Caco-2 (cell line): ENCODE results near the gene SPIN1. TPM values are rescaled to one million over a fixed set of nuclear protein-coding genes. Genes with fewer than 3 reads are reported as not detected.

ENCODE experiments used
- BruUV-seq: library from RNA; stranded (reverse); fragments of 400-500 nt; replicated peaks from 2 replicates; lab custom pipeline; 2021; lab: Mats Ljungman, UMichigan
- CTCF ChIA-PET: fragments of 300-600 bp; sonication (Branson Sonifier 250); formaldehyde crosslinking; loops from one replicate; lab custom pipeline; 2022; ENCODE audit warnings: antibody characterized with exemption; lab: Charles Lee
- POLR2A ChIA-PET: fragments of 300-600 bp; sonication (Branson Sonifier 250); formaldehyde crosslinking; loops from one replicate; lab custom pipeline; 2022; ENCODE audit warnings: antibody characterized with exemption; lab: Charles Lee
- DNase-seq, 2 experiments: peaks; one replicate each; pipeline versions ENCODE4 v3.0.0 to v3.0.0-alpha.2; 2020 to 2022
- H3K27me3 ChIP-seq: replicated peaks from 2 replicates; pipeline ENCODE4 v1.6.0; 2011; ENCODE audit warnings: low read length; ENCODE audit not compliant: control insufficient read depth, insufficient read depth
- H3K36me3 ChIP-seq: 2 replicates; pipeline ENCODE4 v1.5.1; 2011; ENCODE audit warnings: low read length; ENCODE audit not compliant: control insufficient read depth, insufficient read depth
- H3K4me1 ChIP-seq: fragments of 250-450 bp; sonication (Bioruptor Pico); 2 replicates; pipeline ENCODE4 v1.5.1; 2020; ENCODE audit warnings: mild to moderate bottlenecking
- H3K4me3 ChIP-seq: 2 replicates; pipeline ENCODE4 v1.5.1; 2011; ENCODE audit warnings: low read depth, mild to moderate bottlenecking, control low read depth, low read length
- H3K9me3 ChIP-seq: fragments of 250-450 bp; sonication (Bioruptor Pico); 2 replicates; pipeline ENCODE4 v1.5.1; 2020; ENCODE audit warnings: mild to moderate bottlenecking, moderate library complexity
- H3K27ac Mint-ChIP-seq: one replicate; pipeline ENCODE4 v1.8.0; 2022; ENCODE audit warnings: mixed read lengths; ENCODE audit not compliant: unreplicated experiment
- H3K27me3 Mint-ChIP-seq: one replicate; pipeline ENCODE4 v1.8.0; 2022; ENCODE audit warnings: mixed read lengths; ENCODE audit not compliant: insufficient read depth, unreplicated experiment
- H3K36me3 Mint-ChIP-seq: one replicate; pipeline ENCODE4 v1.8.0; 2022; ENCODE audit warnings: mild to moderate bottlenecking, mixed read lengths; ENCODE audit not compliant: insufficient read depth, unreplicated experiment
- H3K4me1 Mint-ChIP-seq: one replicate; pipeline ENCODE4 v1.8.0; 2022; ENCODE audit warnings: low read depth, mixed read lengths; ENCODE audit not compliant: unreplicated experiment
- H3K4me3 Mint-ChIP-seq: one replicate; pipeline ENCODE4 v1.8.0; 2022; ENCODE audit warnings: mild to moderate bottlenecking, moderate library complexity, mixed read lengths; ENCODE audit not compliant: unreplicated experiment
- H3K9me3 Mint-ChIP-seq: one replicate; pipeline ENCODE4 v1.8.0; 2022; ENCODE audit warnings: mixed read lengths; ENCODE audit not compliant: unreplicated experiment
- intact Hi-C: fragments of 100-400 bp; cut with micrococcal nuclease; formaldehyde crosslinking; loops from one replicate; pipeline ENCODE4 v1.10.0; 2022; ENCODE audit not compliant: unreplicated experiment
- total RNA-seq: library from RNA; stranded (reverse); gene quantifications from 2 replicates; pipeline ENCODE4 v1.2.3, GENCODE V29; 2022
- TF ChIP-seq, protein P1 (sequence below), 2 experiments: fragments of 200-600 bp in 1 of 2; IDR thresholded peaks; 1 replicate in 1 of 2; 2 replicates in 1 of 2; pipeline versions ENCODE4 v1.5.1 to v1.8.0; 2011 to 2022; ENCODE audit warnings: antibody characterized with exemption in 1 of 2, control low read depth in 1 of 2, inconsistent platforms in 1 of 2, low read depth in 1 of 2, low read length in 1 of 2, mild to moderate bottlenecking in 1 of 2, moderate library complexity in 1 of 2; ENCODE audit not compliant: insufficient read depth in 1 of 2, severe bottlenecking in 1 of 2, unreplicated experiment in 1 of 2

SPIN1 gene
- total RNA-seq, 1 experiment from 2014 or later, result 51.7 TPM

DNA sequence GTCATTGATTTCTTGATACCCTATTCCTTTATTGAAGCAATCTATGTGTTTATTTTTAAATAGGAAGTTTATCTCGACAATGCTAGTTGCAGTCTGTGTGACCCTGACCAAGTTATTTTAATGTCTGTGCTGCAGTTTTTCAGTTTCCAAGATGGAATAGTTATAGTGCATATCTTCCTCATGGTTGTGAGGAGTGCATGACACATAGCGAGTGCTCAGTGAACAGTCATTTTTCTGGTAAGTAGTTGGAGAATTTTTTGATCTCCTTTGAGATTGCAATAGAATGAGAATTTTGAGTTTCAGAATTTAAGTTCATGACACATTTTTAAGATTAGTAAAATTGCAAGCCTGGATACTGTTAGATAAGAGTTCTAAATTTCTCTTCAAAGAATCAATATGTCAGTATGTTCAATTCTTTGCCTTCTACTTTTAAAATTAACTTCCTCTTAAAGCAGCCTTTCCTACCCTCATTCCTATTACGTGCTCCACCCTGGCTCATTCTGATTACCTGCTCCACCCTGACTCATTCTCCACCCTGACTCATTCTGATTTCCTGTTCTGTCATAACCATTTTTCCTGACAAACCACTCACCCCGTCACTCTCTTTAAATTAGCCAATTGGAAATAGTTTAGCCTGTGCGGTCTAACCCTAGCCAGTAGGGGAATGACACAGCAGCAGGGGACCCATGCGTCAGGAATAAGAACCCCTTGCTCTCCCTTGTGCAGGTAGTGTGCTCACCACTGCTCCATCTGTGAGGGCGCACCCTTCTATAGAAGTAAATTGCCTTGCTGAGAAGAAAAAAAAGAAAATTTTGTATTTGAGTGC, 30.7 kb downstream of the SPIN1 start:
- Mint-ChIP-seq H3K4me1 (no peaks in the 10 kb centered on the region), H3K36me3 (peaks cover 32% of the 10 kb centered on the region), H3K27me3 (no peaks in the 10 kb centered on the region), H3K9me3 (no peaks in the 10 kb centered on the region), H3K4me3 (no peak overlapping the region), H3K27ac (no peak overlapping the region)
- DNase-seq, result no peak
- intact Hi-C loops, result no loop called here
- POLR2A ChIA-PET, result no interaction called here
- H3K27me3 ChIP-seq, result no peaks in the 10 kb centered on the region
- no peaks in the 10 kb centered on the region for H3K9me3 ChIP-seq
- TF ChIP-seq, protein P1, sequence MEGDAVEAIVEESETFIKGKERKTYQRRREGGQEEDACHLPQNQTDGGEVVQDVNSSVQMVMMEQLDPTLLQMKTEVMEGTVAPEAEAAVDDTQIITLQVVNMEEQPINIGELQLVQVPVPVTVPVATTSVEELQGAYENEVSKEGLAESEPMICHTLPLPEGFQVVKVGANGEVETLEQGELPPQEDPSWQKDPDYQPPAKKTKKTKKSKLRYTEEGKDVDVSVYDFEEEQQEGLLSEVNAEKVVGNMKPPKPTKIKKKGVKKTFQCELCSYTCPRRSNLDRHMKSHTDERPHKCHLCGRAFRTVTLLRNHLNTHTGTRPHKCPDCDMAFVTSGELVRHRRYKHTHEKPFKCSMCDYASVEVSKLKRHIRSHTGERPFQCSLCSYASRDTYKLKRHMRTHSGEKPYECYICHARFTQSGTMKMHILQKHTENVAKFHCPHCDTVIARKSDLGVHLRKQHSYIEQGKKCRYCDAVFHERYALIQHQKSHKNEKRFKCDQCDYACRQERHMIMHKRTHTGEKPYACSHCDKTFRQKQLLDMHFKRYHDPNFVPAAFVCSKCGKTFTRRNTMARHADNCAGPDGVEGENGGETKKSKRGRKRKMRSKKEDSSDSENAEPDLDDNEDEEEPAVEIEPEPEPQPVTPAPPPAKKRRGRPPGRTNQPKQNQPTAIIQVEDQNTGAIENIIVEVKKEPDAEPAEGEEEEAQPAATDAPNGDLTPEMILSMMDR (IDR thresholded peaks at IDR 0.05; ENCODE audit: insufficient read depth in 1 of 2, low read depth in 1 of 2, low read length in 1 of 2, severe bottlenecking in 1 of 2, unreplicated experiment in 1 of 2), result no peak
- no TSS peak for BruUV-seq
- no peaks in the 10 kb centered on the region for H3K4me1 ChIP-seq
- CTCF ChIA-PET, result no interaction called here
- H3K36me3 ChIP-seq, result no peaks in the 10 kb centered on the region
- H3K4me3 ChIP-seq, result no peak overlapping the region

DNA sequence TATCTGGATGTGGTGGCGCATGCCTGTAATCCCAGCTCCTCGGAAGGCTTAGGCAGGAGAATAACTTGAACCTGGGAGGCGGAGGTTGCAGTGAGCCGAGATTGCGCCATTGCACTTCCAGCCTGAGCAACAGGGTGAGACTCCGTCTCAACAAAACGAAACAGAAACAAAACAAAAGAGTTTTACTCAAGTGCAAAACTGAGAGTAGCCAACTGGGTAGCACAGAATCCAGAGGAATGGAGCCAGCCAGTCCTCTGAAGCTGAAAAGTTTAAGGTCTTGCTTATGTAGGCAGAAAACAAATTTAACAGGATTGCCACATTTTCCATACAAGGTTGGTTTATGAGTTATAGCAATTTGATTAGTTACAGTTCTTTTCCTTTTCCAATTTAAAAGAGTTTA, 32.0 kb downstream of the SPIN1 start:
- Mint-ChIP-seq H3K9me3 (no peaks in the 10 kb centered on the region), H3K36me3 (peaks cover 32% of the 10 kb centered on the region), H3K27me3 (no peaks in the 10 kb centered on the region), H3K4me1 (no peaks in the 10 kb centered on the region), H3K4me3 (no peak overlapping the region), H3K27ac (no peak overlapping the region)
- no peak overlapping the region for H3K4me3 ChIP-seq
- TF ChIP-seq, protein P1 (IDR thresholded peaks at IDR 0.05; ENCODE audit: insufficient read depth in 1 of 2, low read depth in 1 of 2, low read length in 1 of 2, severe bottlenecking in 1 of 2, unreplicated experiment in 1 of 2), result no peak
- no TSS peak for BruUV-seq
- CTCF ChIA-PET, result no interaction called here
- no peaks in the 10 kb centered on the region for H3K27me3 ChIP-seq
- no peak for DNase-seq
- intact Hi-C loops, result no loop called here
- no peaks in the 10 kb centered on the region for H3K36me3 ChIP-seq
- POLR2A ChIA-PET, result no interaction called here
- H3K9me3 ChIP-seq, result no peaks in the 10 kb centered on the region
- no peaks in the 10 kb centered on the region for H3K4me1 ChIP-seq

DNA sequence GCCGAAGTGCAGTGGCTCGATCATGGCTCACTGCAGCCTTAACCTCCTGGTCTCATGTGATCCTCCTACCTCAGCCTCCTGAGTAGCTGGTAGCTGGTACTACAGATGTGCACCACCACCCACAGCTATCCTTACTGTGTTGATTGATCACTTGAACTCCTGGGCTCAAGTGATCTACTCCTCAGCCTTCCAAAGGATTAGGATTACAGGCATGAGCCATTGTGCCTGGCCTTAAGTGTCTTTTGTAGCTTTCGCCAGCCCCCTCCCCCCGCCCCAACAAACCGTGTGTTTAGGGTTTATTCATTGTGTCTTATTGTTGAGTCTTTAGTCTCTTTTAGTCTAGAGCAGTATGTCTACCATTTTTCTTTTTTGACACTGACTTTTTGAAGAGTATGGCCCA, 33.1 kb downstream of the SPIN1 start:
- Mint-ChIP-seq H3K4me3 (no peak overlapping the region), H3K27ac (no peak overlapping the region), H3K4me1 (no peaks in the 10 kb centered on the region), H3K27me3 (no peaks in the 10 kb centered on the region), H3K36me3 (peaks cover 26% of the 10 kb centered on the region), H3K9me3 (no peaks in the 10 kb centered on the region)
- TF ChIP-seq, protein P1 (IDR thresholded peaks at IDR 0.05; ENCODE audit: insufficient read depth in 1 of 2, low read depth in 1 of 2, low read length in 1 of 2, severe bottlenecking in 1 of 2, unreplicated experiment in 1 of 2), result no peak
- Histone ChIP-seq H3K4me1 (no peaks in the 10 kb centered on the region), H3K27me3 (no peaks in the 10 kb centered on the region), H3K4me3 (no peak overlapping the region), H3K36me3 (no peaks in the 10 kb centered on the region), H3K9me3 (no peaks in the 10 kb centered on the region)
- POLR2A ChIA-PET, result no interaction called here
- CTCF ChIA-PET, result no interaction called here
- intact Hi-C loops, result no loop called here
- DNase-seq, result no peak
- no TSS peak for BruUV-seq
